K562 (cell line): ENCODE results near the gene SENP3. TPM values are rescaled to one million over a fixed set of nuclear protein-coding genes. Genes with fewer than 3 reads are reported as not detected.

Source experiments
- CCNT2 ChIP-seq: IDR thresholded peaks from 2 replicates; pipeline ENCODE4 v1.6.1; 2011; ENCODE audit warnings: borderline replicate concordance, low read depth, mild to moderate bottlenecking, moderate library complexity, mixed read lengths, low read length; ENCODE audit not compliant: insufficient read length; ENCODE audit errors: extremely low read depth
- CREBBP ChIP-seq: IDR thresholded peaks from one replicate; pipeline ENCODE4 v1.6.1; 2012; ENCODE audit warnings: low read depth, mild to moderate bottlenecking, control low read depth, inconsistent platforms, low read length
- FIP1L1 ChIP-seq: fragments of 200-400 bp; formaldehyde crosslinking; IDR thresholded peaks from 2 replicates; pipeline ENCODE4 v1.6.1; 2018; ENCODE audit warnings: mild to moderate bottlenecking, low read depth, low read length; ENCODE audit not compliant: poor library complexity, severe bottlenecking
- FOS ChIP-seq: IDR thresholded peaks from 3 replicates; pipeline ENCODE4 v1.6.1; 2011; ENCODE audit not compliant: insufficient read length; ENCODE audit errors: extremely low read depth
- GATAD2B ChIP-seq: fragments of 450-650 bp; IDR thresholded peaks from 2 replicates; pipeline ENCODE4 v1.6.1; 2017; ENCODE audit warnings: mild to moderate bottlenecking, borderline replicate concordance
- HDAC3 ChIP-seq: fragments of 450-650 bp; IDR thresholded peaks from 2 replicates; pipeline ENCODE4 v1.6.1; 2018; ENCODE audit warnings: borderline replicate concordance, mild to moderate bottlenecking, moderate library complexity; ENCODE audit not compliant: partially characterized antibody
- NRF1 ChIP-seq, 2 experiments: fragments of 450-650 bp; IDR thresholded peaks in 1 of 2; conservative IDR thresholded peaks in 1 of 2; 2 replicates each; pipeline ENCODE4 v1.6.1; 2014; ENCODE audit warnings: mild to moderate bottlenecking in 2 of 2
- POLR2H ChIP-seq: IDR thresholded peaks from 2 replicates; pipeline ENCODE4 v1.6.1; 2016; ENCODE audit warnings: missing genetic modification characterization, low read depth, mild to moderate bottlenecking, control low read depth, missing compliant biosample characterization, moderate library complexity
- POU5F1 ChIP-seq: fragments of 150-350 bp; IDR thresholded peaks from 2 replicates; pipeline ENCODE4 v1.6.1; 2014; ENCODE audit warnings: borderline replicate concordance, low read length, low read depth, mild to moderate bottlenecking; ENCODE audit not compliant: partially characterized antibody
- PTBP1 ChIP-seq: fragments of 200-400 bp; formaldehyde crosslinking; IDR thresholded peaks from 2 replicates; pipeline ENCODE4 v1.6.1; 2017; ENCODE audit warnings: low read depth, low read length
- PTTG1 ChIP-seq: fragments of 450-650 bp; IDR thresholded peaks from 2 replicates; pipeline ENCODE4 v1.6.1; 2016; ENCODE audit warnings: low read depth, mild to moderate bottlenecking, missing genetic modification characterization, missing compliant biosample characterization
- RBM17 ChIP-seq: fragments of 200-400 bp; formaldehyde crosslinking; IDR thresholded peaks from 2 replicates; pipeline ENCODE4 v1.6.1; 2017; ENCODE audit warnings: low read depth, mild to moderate bottlenecking, low read length, borderline replicate concordance
- SIX5 ChIP-seq, 2 experiments: IDR thresholded peaks; 2 replicates each; pipeline ENCODE4 v1.6.1; 2011; ENCODE audit warnings: low read length in 2 of 2, borderline replicate concordance in 1 of 2, low read depth in 1 of 2, mild to moderate bottlenecking in 1 of 2, moderate library complexity in 1 of 2; ENCODE audit not compliant: insufficient read depth in 1 of 2
- SRSF9 ChIP-seq: fragments of 200-400 bp; formaldehyde crosslinking; IDR thresholded peaks from 2 replicates; pipeline ENCODE4 v1.6.1; 2017; ENCODE audit warnings: low read depth, low read length, borderline replicate concordance
- TRIM24 ChIP-seq, 2 experiments: fragments of 450-650 bp; IDR thresholded peaks; 2 replicates each; pipeline ENCODE4 v1.6.1; 2016
- ZNF354B ChIP-seq: fragments of 250-450 bp; sonication (Bioruptor Pico); IDR thresholded peaks from 2 replicates; pipeline ENCODE4 v1.4.0; 2020
- polyA plus RNA-seq, 8 experiments: library from polyadenylated mRNA; depleted of rRNA in 4 of 8; stranded (reverse) in 5 of 8; unstranded in 3 of 8; fragments of >200 nt; fragmentation: Nextera tagmentation in 2 of 8; fragmentation: Illumina TruSeq in 1 of 8; extraction: Ambion mirVana in 2 of 8; extraction: Trizol in 1 of 8; gene quantifications; 2 replicates each; pipeline versions ENCODE4 v1.2.1 to v1.2.3, GENCODE V29; 2011 to 2014; ENCODE audit warnings: inconsistent platforms in 1 of 8, missing spikeins in 1 of 8
- total RNA-seq, 7 experiments: library from RNA; depleted of rRNA in 6 of 7; stranded (reverse); fragments of >200 nt in 6 of 7; fragmentation: Illumina TruSeq in 2 of 7; extraction: Trizol in 2 of 7; gene quantifications; 2 replicates each; pipeline versions ENCODE4 v1.2.1 to v1.2.3, GENCODE V29; 2011 to 2021; ENCODE audit warnings: low replicate concordance in 1 of 7
- TF ChIP-seq, protein P1 (sequence below): fragments of 450-650 bp; IDR thresholded peaks from 2 replicates; pipeline ENCODE4 v1.6.1; 2016; ENCODE audit warnings: low read depth, mild to moderate bottlenecking, moderate library complexity
- TF ChIP-seq, protein P2 (sequence below): sonication (generic); formaldehyde crosslinking; IDR thresholded peaks from 2 replicates; pipeline ENCODE4 v1.8.1; 2023; ENCODE audit warnings: mild to moderate bottlenecking, missing genetic modification reagents
- TF ChIP-seq, protein P3 (sequence below): fragments of 450-650 bp; formaldehyde crosslinking; IDR thresholded peaks from 2 replicates; pipeline ENCODE4 v1.4.0; 2022; ENCODE audit warnings: mild to moderate bottlenecking, moderate library complexity
- TF ChIP-seq, protein P4 (sequence below): fragments of 250-450 bp; sonication (Bioruptor Pico); IDR thresholded peaks from 2 replicates; pipeline ENCODE4 v1.8.0; 2021; ENCODE audit warnings: borderline replicate concordance, mild to moderate bottlenecking, moderate library complexity; ENCODE audit not compliant: poor library complexity, severe bottlenecking

Gene SENP3
- total and polyA plus RNA-seq, 9 of the 15 experiments (the other 6 are each of a cell fraction or from before 2014, with no cell fraction given): 0.63 to 102 (median 78.8) TPM

DNA sequence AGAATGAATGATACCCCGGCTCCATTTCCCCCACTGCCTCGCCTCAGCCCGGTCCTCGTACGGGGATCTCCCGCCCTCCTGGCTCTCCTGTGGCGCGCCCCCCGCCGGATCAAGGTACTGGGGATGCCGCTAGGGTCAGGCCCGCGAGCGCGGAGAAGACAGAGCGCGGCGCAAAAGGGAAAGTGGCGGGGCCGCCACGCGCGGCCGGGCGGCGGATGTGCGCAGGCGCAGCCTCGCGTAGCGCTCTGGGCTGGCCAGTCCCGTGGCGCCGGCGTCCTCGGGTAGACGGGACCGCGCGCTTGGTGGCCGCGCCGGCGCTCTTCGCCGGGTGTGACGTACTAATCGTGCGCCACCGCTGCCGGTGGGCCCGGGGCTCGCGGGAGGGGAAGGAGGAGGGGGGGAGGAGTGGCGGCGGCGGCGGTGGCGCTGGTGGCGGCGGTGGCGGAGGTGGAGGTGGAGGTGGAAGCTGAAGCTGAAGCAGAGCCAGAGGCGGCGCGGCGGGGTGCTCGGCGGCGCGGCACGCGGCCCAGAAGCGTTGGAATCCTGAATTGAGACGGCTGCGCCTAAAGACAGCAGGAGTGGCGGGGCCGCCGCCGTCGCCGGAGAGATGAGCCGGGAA is at the start of gene SENP3 (continued):
- TF ChIP-seq, protein P1, sequence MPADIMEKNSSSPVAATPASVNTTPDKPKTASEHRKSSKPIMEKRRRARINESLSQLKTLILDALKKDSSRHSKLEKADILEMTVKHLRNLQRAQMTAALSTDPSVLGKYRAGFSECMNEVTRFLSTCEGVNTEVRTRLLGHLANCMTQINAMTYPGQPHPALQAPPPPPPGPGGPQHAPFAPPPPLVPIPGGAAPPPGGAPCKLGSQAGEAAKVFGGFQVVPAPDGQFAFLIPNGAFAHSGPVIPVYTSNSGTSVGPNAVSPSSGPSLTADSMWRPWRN: no peak
- no peak for TF ChIP-seq PTTG1
- TF ChIP-seq SRSF9: no peak
- no peak for TF ChIP-seq HDAC3
- no peak for TF ChIP-seq CREBBP
- TF ChIP-seq TRIM24 (IDR thresholded peaks at IDR 0.05): no peak
- TF ChIP-seq CCNT2: peak; percentile 54
- no peak for TF ChIP-seq POLR2H (tag)
- no peak for TF ChIP-seq RBM17
- TF ChIP-seq, protein P2, sequence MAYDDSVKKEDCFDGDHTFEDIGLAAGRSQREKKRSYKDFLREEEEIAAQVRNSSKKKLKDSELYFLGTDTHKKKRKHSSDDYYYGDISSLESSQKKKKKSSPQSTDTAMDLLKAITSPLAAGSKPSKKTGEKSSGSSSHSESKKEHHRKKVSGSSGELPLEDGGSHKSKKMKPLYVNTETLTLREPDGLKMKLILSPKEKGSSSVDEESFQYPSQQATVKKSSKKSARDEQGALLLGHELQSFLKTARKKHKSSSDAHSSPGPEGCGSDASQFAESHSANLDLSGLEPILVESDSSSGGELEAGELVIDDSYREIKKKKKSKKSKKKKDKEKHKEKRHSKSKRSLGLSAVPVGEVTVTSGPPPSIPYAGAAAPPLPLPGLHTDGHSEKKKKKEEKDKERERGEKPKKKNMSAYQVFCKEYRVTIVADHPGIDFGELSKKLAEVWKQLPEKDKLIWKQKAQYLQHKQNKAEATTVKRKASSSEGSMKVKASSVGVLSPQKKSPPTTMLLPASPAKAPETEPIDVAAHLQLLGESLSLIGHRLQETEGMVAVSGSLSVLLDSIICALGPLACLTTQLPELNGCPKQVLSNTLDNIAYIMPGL: no peak
- no peak for TF ChIP-seq ZNF354B (CRISPR knock-in tag)
- TF ChIP-seq, protein P3, sequence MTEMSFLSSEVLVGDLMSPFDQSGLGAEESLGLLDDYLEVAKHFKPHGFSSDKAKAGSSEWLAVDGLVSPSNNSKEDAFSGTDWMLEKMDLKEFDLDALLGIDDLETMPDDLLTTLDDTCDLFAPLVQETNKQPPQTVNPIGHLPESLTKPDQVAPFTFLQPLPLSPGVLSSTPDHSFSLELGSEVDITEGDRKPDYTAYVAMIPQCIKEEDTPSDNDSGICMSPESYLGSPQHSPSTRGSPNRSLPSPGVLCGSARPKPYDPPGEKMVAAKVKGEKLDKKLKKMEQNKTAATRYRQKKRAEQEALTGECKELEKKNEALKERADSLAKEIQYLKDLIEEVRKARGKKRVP (CRISPR knock-in tag): no peak
- TF ChIP-seq FOS: no peak
- no peak for TF ChIP-seq SIX5 (IDR thresholded peaks at IDR 0.05; ENCODE audit: borderline replicate concordance in 1 of 2, insufficient read depth in 1 of 2, low read depth in 1 of 2, low read length in 2 of 2)
- TF ChIP-seq NRF1 (conservative IDR thresholded peaks at IDR 0.05 in 1 of 2, IDR thresholded peaks at IDR 0.05 in 1 of 2): peak; percentile 91 to 92
- TF ChIP-seq, protein P4, sequence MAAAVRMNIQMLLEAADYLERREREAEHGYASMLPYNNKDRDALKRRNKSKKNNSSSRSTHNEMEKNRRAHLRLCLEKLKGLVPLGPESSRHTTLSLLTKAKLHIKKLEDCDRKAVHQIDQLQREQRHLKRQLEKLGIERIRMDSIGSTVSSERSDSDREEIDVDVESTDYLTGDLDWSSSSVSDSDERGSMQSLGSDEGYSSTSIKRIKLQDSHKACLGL: no peak
- no peak for TF ChIP-seq PTBP1
- TF ChIP-seq FIP1L1: peak; percentile 18
- TF ChIP-seq GATAD2B: no peak
- no peak for TF ChIP-seq POU5F1
